GM18907 (cell line): ENCODE results near the gene CLEC4E.
"Not testable (repeated sequence)": the region's sequence is repeated elsewhere in the genome, so short reads cannot be mapped to it uniquely, and the experiment has no call there.

ENCODE experiments used
- ATAC-seq: cut with Tn5 transposase; IDR thresholded peaks from one replicate; pipeline ENCODE4 v1.9.1; 2021; ENCODE audit warnings: mild to moderate bottlenecking, moderate library complexity; ENCODE audit not compliant: unreplicated experiment

CLEC4E gene, protein sequence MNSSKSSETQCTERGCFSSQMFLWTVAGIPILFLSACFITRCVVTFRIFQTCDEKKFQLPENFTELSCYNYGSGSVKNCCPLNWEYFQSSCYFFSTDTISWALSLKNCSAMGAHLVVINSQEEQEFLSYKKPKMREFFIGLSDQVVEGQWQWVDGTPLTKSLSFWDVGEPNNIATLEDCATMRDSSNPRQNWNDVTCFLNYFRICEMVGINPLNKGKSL

GRCh38 chr12:8540831-8541230 lies at the start of gene CLEC4E:
TSS of gene CLEC4E (minus strand) at chr12:8540905. CDS start at chr12:8540797, 108 bp downstream.
- ATAC-seq: not testable (repeated sequence)

GRCh38 chr12:8589679-8590078 lies 49.0 kb upstream of the CLEC4E start:
- ATAC-seq: no peak

- ATAC-seq: not testable (repeated sequence)
Observed at GRCh38 chr12:8584478-8584877, 43.8 kb upstream of the CLEC4E start.

DNA sequence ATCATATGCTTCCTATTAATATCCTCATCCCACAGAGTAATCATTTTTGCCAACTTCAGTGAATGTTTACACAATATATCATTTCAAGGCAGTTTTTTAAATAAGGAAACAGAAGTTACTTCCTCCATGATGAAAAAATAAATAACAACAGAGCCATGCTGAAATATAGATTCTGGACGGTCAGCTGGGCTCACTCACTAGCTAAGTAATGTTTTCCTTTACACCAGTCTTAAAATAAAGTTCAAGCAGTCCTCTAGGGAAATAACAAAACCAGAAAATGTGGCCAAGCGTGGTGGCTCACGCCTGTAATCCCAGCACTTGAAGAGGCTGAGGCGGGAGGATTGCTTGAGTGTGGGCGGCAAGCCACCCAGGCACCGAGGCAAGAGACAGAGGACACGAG lies 43.3 kb upstream of the CLEC4E start:
- ATAC-seq: no peak

DNA sequence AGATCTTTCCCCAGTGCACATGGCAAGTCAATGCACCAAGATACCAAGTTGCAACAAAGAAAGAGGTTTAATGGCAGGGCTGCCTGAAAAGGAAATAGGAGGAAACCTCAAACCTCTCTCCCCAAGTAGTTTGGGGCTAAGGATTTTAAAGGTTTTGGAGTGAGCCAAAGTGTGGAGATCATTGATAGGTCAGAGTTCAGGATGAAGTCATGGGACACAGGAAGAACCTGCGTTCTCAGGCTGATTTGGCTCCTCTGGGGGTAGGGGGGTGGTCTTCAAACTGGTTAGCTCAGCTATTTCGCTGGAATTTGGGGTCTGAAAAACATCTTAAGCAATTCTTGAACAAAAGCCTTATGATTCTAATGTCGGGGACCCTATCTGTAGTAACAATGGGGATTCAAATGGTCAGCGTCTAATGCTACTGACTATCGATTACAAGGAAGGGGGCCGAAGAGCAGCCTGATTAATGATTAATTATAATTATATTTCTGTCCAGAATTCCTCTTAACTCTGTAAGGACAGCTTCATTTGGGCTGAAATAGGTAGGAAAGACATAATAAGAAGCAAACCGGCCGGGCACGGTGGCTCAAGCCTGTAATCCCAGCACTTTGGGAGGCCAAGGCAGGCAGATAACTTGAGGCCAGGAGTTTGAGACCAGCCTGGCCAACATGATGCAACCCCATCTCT lies 40.5 kb upstream of the CLEC4E start:
- ATAC-seq: no peak

DNA sequence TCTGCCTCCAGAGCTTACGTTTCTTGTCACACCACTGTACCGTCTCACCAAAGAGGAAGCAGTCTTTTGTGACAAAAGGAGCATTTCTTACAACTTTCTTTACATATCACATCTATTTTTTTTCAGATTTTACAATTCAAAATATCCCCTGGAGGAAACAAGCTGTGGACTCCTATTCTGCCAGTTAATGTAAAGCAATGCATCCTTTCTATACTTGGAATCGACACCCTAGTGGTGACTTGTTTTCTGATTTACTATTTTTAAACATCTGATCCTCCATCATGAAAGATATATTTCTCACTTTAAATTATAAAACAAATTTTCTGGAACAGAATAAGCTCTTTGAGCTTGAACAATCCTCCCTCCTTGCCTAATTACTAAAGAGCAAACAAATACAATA lies 37.2 kb upstream of the CLEC4E start:
- no peak for ATAC-seq

GRCh38 chr12:8572507-8572906 lies 31.8 kb upstream of the CLEC4E start:
- no peak for ATAC-seq

GRCh38 chr12:8566525-8566924 lies 25.8 kb upstream of the CLEC4E start:
- ATAC-seq: no peak

- not testable (repeated sequence) for ATAC-seq
Observed at GRCh38 chr12:8566052-8566451, 25.3 kb upstream of the CLEC4E start.

DNA sequence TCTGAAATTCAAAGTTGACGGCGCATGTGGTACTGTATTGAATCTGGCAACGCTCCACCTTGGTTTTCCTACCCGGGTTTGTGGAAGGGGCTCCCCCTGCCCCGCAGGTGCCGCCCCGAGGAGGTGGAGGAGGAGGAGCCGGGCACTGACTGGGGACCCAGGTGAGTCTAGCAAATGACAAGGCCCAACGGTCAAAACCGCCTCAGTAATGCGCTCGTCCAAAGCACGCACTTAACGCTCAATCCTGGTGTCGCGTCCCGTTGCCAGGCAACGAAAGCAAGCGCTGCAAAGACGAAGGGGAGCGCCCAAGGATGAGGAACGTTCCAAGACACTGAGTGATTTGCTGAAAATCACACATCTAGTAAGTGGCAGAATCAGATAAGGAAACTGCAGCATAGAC lies 24.0 kb upstream of the CLEC4E start:
- ATAC-seq: no peak

- no peak for ATAC-seq
Observed at GRCh38 chr12:8563356-8563755, 22.7 kb upstream of the CLEC4E start.

DNA sequence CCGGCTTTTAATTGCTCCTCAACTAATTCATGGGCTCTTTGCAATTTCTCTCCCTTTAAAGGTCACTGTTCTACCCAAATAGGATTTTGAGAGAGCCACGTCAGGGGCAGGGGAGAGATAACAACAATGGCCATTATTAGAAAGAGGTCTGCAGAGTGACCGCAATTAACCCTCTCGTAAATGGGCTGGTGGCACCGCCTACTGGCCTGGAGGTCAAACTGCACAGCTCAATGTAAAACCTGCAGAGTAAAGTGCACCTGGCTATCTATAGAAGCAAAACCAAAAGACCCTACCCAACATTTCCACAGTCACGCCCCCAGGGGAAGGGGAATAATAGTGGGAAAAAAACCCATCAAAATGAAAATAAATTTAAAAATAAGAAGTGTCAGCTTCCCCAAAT lies 21.6 kb upstream of the CLEC4E start:
- ATAC-seq: no peak

GRCh38 chr12:8561011-8561410 lies 20.3 kb upstream of the CLEC4E start:
- no peak for ATAC-seq

DNA sequence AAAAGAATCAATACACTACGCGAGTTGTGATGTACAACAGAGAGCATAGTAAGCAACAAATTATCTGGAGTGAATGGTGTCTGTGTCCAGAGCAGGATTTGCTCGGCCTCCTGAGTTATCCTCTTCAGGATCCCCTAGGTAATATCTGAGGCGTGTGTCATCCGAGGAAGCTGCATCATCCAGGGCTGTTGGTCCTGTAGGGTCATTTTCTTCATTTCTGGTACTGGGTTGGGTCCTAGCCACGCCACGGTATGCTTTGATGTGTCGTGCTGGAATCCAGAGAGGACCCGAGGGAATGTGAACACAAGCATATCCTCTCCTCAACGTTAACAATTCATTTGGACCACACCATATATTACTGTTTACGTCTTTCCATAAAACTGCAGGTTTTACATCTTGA lies 19.0 kb upstream of the CLEC4E start:
- no peak for ATAC-seq

DNA sequence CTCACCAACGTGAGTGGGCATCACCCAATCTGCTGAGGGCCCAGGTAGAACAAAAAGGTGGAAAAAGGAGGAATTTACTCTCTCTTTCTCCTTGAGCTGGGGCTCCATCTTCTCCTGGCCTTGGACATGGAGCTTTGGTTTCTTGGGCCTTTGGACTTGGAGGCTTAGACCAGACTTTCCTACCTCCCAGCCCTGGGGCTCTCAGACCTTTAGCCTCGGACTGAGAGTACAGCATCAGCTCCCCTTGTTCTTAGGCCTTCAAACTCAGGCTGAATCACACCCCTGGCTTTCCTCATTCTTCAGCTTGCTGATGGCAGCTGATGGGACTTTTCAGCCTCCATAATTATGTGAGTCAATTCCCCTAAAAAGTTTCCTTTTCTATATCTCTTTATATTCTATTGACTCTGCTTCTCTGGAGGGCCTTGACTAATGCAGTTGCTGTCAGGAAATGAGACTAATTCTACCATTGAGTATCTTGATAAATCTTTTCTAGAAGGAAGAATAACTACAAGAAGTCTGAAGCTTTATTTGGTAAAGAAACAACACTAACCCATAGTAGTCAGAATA lies 15.9 kb upstream of the CLEC4E start:
- no peak for ATAC-seq

DNA sequence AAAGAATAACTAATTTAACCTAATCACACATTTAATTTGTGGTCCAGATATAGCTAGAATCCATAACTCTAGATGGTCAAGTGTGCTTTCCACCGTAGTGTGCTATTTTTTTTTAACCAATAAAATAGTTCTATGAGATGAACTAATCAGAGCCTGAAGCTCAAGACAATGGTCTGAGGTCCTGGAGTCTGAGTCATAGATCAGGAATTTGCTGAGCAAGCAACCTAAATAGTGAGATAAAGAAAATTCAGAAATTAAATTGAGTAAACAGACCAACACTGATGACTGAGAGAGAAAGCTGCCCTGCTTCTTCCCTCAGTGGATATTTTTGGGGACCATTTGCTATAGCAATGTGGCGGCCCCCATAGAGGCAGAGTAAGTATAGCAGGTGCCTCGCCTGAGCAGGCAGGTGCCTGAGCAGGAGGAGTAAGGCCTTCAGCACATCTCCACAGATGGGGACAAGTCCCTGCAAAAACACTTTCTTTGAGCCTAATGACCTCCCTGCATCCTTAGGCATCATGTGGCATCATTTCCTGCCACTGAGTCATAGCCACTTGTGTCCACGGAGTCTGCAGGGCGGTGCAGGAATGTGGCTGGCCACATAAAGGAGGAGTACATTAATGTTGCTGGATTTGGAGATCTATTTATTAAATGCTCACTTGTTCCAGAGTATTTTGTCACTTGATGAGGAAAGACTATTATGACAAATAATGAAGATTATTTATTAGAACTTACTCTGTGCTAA lies 13.9 kb upstream of the CLEC4E start:
- ATAC-seq: no peak

DNA sequence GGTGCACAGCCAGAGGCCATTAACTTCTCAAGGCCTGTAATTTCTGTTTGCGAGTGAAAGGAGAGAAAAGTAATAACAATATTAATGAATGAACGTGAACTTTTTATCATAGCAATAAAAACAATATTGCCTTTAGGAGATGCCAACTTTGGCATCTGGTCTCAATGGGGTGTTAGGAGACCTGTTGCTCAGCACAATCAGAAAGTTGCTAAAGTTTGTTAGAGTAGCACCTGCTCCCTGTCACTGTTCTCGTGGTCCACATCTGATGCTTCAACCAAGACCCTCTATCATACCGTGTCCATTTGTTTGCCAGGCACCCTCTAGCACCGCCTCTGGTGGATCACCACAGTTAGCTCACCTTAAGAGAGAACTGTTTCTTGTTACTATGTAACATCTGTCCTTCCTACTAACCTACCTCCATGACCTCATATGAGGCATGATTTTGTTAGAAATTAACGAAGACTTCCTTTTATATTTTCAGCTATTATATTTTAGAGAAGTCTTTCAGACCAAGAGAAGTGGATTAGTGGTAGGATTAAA lies 12.5 kb upstream of the CLEC4E start:
- no peak for ATAC-seq

DNA sequence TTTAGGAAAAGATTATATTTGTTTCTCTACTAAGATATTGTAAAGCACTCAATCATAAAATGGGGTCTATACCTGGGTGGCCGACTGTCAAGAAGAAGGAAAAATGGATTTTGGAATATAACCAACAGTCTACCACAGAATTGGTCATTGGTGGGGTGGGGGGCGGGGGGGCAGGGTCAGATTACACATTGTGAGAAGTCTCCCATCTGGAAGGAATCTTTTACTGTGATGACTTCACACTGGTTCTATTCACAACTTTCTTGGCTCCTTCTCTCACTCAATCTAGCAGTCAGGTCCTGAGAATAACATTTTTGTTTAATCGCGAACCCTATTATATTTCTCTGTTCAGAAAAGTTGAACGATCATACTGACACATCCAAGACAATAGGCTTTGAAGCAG lies 8.7 kb upstream of the CLEC4E start:
- ATAC-seq: no peak

- no peak for ATAC-seq
Observed at GRCh38 chr12:8548192-8548591, 7.5 kb upstream of the CLEC4E start.

DNA sequence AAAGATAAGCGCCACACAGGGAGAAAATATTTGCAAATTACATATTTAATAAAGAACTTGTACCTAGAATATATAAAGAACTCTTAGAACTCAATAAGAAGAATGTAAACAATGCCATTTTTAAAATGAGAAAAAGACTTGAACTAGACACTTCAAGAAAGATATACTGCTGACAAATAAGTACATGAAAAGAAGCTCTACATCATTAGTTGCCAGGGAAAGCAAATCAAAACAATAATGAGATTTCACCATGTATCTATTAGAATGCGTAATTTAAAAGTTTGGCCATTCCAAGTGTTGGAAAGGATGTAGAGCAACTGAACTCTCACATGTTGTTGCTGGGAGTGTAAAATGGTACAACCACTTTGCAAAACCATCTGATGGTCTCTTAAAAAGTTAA lies 6.9 kb upstream of the CLEC4E start:
- ATAC-seq: no peak

GRCh38 chr12:8546591-8546990 lies 5.9 kb upstream of the CLEC4E start:
- no peak for ATAC-seq
